Tibial nerve (tissue), 4 donors: ENCODE results near the gene ARHGAP12.

Source experiments
- EP300 ChIP-seq, 2 donors: sonication (generic); formaldehyde crosslinking; IDR thresholded peaks; one replicate each; pipeline ENCODE4 v1.6.1; 2017; ENCODE audit warnings: antibody characterized with exemption in 2 of 2, mild to moderate bottlenecking in 1 of 2
- POLR2A ChIP-seq, 2 donors: fragments of 450-650 bp; IDR thresholded peaks; one replicate each; pipeline ENCODE4 v1.6.1; 2017; ENCODE audit warnings: antibody characterized with exemption in 2 of 2, mild to moderate bottlenecking in 2 of 2, moderate library complexity in 2 of 2
- TF ChIP-seq, protein P1 (sequence below), 5 experiments: fragments of 200-600 bp in 3 of 5; fragments of 450-650 bp in 2 of 5; sonication (generic) in 3 of 5; IDR thresholded peaks; one replicate each; pipeline ENCODE4 v1.5.1; 2016 to 2019; ENCODE audit warnings: antibody characterized with exemption in 5 of 5, mild to moderate bottlenecking in 3 of 5, moderate library complexity in 2 of 5

- TF ChIP-seq POLR2A (IDR thresholded peaks at IDR 0.05) (no peak), EP300 (IDR thresholded peaks at IDR 0.05) (no peak)
- TF ChIP-seq, protein P1, sequence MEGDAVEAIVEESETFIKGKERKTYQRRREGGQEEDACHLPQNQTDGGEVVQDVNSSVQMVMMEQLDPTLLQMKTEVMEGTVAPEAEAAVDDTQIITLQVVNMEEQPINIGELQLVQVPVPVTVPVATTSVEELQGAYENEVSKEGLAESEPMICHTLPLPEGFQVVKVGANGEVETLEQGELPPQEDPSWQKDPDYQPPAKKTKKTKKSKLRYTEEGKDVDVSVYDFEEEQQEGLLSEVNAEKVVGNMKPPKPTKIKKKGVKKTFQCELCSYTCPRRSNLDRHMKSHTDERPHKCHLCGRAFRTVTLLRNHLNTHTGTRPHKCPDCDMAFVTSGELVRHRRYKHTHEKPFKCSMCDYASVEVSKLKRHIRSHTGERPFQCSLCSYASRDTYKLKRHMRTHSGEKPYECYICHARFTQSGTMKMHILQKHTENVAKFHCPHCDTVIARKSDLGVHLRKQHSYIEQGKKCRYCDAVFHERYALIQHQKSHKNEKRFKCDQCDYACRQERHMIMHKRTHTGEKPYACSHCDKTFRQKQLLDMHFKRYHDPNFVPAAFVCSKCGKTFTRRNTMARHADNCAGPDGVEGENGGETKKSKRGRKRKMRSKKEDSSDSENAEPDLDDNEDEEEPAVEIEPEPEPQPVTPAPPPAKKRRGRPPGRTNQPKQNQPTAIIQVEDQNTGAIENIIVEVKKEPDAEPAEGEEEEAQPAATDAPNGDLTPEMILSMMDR (IDR thresholded peaks at IDR 0.05) = no peak
These were observed 32.8 kb upstream of the ARHGAP12 start for GRCh38 chr10:31961277-31962074.
